HG02973 (cell line): ENCODE data around the gene TUBB1.
"Not testable (repeated sequence)": the region's sequence is repeated elsewhere in the genome, so short reads cannot be mapped to it uniquely, and the experiment has no call there.

ENCODE experiments used
- ATAC-seq: cut with Tn5 transposase; IDR thresholded peaks from one replicate; pipeline ENCODE4 v1.9.1; 2021; ENCODE audit warnings: moderate library complexity; ENCODE audit not compliant: unreplicated experiment

TUBB1 gene

GRCh38 chr20:59019217-59019616 lies at the start of gene TUBB1:
Gene TUBB1, plus strand, starts transcription at chr20:59019429. Its CDS starts 94 bp downstream, at chr20:59019523.
- no peak for ATAC-seq

GRCh38 chr20:58969439-58969838 lies 49.8 kb upstream of the TUBB1 start:
- ATAC-seq = no peak

GRCh38 chr20:58970146-58970545 lies 49.1 kb upstream of the TUBB1 start:
- no peak for ATAC-seq

GRCh38 chr20:58971429-58971828 lies 47.8 kb upstream of the TUBB1 start:
- ATAC-seq = no peak

DNA sequence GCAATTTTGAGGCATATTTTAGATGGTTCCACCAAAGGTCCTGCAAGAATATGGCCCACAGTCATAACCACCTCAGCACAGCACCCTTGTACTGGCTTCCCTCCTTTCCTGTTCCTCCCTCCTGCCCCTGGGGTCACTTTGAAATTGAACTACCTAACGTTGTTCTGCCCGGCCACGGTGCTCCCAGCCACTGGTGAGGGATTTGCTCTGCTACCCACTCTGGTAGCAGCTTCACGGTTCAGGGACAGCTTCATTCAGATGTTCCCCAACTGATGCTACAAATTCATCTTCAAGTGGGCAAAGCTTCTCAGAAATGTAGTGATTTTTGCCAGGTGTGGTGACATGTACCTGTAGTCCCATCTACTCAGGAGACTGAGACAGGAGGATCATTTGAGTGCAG lies 46.0 kb upstream of the TUBB1 start:
- no peak for ATAC-seq

DNA sequence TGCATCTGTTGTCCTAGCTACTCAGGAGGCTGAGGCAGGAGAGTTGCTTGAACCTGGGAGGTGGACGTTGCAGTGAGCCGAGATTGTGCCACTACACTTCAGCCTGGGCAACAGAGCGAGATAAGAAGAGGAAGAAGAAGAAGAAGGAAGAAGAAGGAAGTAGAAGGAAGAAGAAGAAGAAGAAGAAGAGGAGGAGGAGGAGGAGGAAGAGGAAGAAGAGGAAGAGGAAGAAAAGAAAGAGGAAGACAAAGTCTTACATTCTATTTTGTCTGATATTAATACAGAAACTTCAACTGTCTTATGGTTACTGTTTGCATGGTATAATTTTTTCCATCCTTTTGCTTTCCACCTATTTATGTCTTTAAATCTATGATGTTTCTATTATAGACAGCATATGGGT lies 45.4 kb upstream of the TUBB1 start:
- ATAC-seq = no peak

- ATAC-seq = no peak
These were observed 43.9 kb upstream of the TUBB1 start for GRCh38 chr20:58975353-58975752.

DNA sequence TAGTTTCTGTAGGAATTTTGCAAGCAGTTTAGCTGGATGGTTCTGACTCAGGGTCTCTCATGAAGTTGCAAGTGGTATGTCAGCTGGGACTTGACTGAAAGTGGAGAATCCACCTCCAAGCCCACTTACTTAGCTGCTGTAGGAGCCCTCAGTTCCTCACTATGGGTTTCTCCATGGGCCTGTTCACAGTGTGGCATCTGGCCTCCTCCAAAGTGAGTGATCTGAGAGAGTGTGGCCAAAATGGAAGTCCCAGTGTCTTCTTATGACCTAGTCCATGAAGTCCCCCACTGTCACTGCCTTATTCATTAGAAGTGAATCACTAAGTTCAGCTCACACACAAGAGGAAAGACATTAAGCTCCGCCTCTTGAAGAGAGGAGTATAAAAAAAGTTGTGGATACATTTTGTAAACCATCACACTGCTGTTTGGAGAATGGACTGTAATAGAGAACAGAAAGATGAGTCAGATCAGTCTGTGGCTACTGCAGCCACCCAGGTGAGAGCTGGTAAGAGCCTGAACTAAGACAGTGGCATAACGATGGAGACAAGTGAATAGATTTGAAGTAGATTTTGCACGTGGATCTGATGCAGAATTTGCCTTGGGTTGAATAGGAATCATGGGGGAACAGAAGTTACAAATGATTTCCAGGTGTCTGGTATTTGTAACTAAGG lies 43.0 kb upstream of the TUBB1 start:
- no peak for ATAC-seq

- ATAC-seq = no peak
These were observed 40.7 kb upstream of the TUBB1 start for GRCh38 chr20:58978351-58979190.

DNA sequence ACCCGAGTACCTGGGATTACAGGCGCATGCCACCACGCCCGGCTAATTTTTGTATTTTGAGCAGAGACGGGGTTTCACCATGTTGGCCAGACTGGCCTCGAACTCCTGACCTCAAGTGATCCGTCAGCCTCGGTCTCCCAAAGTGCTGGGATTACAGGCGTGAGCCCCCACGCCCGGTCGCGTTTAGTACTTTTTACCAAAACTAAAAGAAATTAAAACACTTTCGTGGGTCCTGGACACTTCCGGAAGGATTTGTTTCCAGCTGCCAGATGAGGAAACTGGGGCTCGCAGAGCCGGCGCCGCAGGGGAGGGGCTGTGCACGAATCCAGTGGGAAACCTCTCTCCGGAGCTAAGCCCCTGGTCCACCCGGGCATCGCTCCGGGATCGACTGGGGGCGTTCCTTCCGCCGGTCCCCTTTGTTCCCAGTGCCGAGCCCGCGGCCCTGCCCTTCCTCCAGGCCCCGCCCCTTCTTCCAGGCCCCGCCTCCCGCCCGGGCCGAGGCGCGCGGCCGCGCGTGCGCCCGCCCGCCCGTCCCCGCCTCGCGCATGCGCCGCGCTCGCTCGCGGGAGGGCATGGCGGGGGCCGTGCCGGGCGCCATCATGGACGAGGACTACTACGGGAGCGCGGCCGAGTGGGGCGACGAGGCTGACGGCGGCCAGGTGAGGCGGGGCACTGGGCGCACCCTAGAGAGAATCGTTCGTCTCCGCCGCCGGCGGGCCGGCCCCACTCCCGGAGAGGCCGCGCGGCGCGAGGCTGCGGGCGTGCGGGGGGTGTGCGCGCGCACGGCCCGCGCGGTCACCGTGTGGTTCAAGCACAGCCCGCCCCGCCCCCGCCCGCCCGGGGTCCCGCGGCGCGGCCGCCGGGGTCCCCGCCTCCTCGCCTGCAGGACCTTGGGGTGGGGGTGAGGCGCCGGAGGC lies 38.3 kb upstream of the TUBB1 start, which contains the start of gene NELFCD:
Gene NELFCD (plus strand): TSS at position 546 of the 917 bp plus-strand sequence. CDS start 54 bp downstream, at position 600.
- peak; percentile 74 for ATAC-seq

DNA sequence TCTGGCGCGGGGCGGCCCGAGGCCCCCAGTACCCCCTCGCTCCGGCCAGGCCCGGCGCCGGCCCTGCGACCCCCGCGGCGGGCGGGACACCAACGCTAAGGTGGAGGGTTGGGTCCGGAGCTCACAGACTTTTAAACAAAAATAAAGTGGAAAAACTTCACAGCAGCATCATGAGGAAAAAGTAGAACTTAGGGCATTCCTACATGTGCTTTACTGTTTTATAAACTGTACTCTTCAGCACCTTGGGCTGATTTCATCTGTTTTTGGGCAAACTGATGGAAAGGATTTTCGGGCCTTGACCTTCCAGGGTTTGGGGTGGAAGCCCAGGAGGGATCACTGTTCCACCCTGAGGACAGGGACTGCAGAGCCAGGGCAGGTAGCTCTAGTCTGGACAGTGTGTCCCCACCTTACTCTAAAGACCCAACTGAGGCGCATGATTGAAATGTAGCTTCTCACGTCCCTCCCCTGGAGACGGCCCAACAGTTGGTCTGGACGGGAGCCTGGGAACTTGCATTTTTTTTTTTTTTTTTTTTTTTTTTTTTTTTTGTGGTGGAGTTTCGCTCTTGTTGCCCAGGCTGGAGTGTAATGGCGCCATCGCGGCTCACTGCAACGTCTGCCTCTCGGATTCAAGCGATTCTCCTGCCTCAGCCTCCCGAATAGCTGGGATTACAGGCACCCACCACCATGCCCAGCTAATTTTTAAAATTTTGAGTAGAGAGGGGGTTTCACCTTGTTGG lies 37.4 kb upstream of the TUBB1 start:
- peak; percentile 10 for ATAC-seq

GRCh38 chr20:58982406-58983114 lies 36.7 kb upstream of the TUBB1 start:
- ATAC-seq = no peak

DNA sequence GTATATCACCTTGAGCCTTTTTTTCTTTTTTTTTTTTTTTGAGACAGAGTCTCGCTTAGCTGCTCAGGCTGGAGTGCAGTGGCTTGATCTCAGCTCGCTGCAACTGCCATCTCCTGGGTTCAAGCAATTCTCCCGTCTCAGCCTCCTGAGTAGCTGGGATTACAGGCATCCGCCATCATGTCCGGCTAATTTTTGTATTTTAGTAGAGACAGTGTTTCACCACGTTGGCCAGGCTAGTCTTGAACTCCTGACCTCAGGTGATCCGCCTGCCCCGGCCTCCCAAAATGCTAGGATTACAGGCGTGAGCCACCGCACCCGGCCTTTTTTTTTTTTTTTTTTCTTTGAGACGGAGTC lies 36.1 kb upstream of the TUBB1 start:
- not testable (repeated sequence) for ATAC-seq

- ATAC-seq = no peak
These were observed 34.5 kb upstream of the TUBB1 start for GRCh38 chr20:58984691-58985090.

- ATAC-seq = no peak
These were observed 33.6 kb upstream of the TUBB1 start for GRCh38 chr20:58985656-58986055.

DNA sequence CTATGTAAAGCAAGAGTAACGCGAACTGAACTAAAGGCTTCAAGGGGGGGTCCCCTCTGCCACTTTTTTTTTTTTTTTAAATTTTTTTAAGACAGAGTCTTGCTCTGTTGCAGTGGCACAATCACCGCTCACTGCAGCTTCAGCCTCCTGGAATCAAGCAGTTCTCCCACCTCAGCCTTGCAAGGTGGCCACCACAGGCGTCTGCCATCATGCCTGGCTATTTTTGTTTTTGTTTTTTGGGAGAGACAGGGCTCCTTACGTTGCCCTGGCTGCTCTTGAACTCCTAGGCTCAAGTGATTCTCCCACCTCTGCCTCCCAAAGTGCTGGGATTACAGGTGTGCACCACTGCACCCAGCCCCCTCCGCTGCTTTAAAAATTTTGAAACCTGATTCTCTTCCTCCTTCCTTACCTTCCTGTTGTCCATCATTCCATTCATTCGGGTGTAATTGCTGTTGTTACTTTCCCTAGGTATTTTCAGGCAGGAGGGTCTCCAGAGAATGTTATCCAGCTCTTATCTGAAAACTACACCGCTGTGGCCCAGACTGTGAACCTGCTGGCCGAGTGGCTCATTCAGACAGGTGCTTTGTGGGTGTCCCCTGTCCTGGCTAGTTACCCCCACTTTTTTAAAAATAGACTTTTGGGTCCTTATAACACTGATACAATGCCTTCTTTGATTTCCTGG lies 32.8 kb upstream of the TUBB1 start:
- no peak for ATAC-seq

GRCh38 chr20:58986968-58987517 lies 32.2 kb upstream of the TUBB1 start:
- ATAC-seq = no peak

- ATAC-seq = no peak
These were observed 31.3 kb upstream of the TUBB1 start for GRCh38 chr20:58987790-58988564.
